ENCODE measurements around the gene PPIG.

The PPIG gene

DNA sequence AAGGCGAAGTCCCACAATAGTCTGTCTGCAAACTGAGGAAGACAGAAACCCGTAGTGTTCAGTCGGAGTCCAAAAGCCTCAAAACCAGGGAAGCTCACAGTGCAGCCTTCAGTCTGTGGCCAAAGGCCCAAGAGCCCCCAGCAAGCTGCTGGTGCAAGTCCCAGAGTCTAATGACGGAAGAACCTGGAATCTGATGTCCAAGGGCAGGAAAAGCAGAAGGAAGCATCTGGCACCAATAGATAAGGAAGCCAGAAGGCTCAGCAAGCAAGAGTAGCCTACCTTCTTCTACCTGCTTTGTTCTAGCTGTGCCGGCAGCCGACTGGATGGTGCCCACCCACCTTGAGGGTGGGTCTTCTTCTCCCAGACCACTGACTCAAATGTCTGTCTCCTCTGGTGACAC is 88.3 kb downstream of the PPIG start:
- no peak for DNase-seq (ENCODE audit: low read depth, low spot score)
- no peak overlapping the region for H3K4me3 ChIP-seq (ENCODE audit: low read depth, low read length)
- ChIA-PET POLR2A (no interaction called here), CTCF (no interaction called here)
- TF ChIP-seq, protein P1, sequence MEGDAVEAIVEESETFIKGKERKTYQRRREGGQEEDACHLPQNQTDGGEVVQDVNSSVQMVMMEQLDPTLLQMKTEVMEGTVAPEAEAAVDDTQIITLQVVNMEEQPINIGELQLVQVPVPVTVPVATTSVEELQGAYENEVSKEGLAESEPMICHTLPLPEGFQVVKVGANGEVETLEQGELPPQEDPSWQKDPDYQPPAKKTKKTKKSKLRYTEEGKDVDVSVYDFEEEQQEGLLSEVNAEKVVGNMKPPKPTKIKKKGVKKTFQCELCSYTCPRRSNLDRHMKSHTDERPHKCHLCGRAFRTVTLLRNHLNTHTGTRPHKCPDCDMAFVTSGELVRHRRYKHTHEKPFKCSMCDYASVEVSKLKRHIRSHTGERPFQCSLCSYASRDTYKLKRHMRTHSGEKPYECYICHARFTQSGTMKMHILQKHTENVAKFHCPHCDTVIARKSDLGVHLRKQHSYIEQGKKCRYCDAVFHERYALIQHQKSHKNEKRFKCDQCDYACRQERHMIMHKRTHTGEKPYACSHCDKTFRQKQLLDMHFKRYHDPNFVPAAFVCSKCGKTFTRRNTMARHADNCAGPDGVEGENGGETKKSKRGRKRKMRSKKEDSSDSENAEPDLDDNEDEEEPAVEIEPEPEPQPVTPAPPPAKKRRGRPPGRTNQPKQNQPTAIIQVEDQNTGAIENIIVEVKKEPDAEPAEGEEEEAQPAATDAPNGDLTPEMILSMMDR (IDR thresholded peaks at IDR 0.05; ENCODE audit: insufficient read depth, low read length, missing control alignments): no peak

GRCh38 chr2:169673106-169673505 is 89.0 kb downstream of the PPIG start:
- ChIA-PET POLR2A (no interaction called here), CTCF (no interaction called here)
- no peak for DNase-seq (ENCODE audit: low read depth, low spot score)
- TF ChIP-seq, protein P1 (IDR thresholded peaks at IDR 0.05; ENCODE audit: insufficient read depth, low read length, missing control alignments): no peak
- H3K4me3 ChIP-seq (ENCODE audit: low read depth, low read length): no peak overlapping the region

GRCh38 chr2:169673921-169674320 is 89.8 kb downstream of the PPIG start:
- no peak overlapping the region for H3K4me3 ChIP-seq (ENCODE audit: low read depth, low read length)
- TF ChIP-seq, protein P1 (IDR thresholded peaks at IDR 0.05; ENCODE audit: insufficient read depth, low read length, missing control alignments): no peak
- DNase-seq (ENCODE audit: low read depth, low spot score): no peak
- ChIA-PET CTCF (interaction anchor here (0.9 kb wide), 1 partner anchor 18 kb away, joined by 3 read pairs; no protein-coding TSS in a partner anchor), POLR2A (interaction anchor here (1.1 kb wide), 1 partner anchor 9 kb away, joined by 3 read pairs; no protein-coding TSS in a partner anchor)

GRCh38 chr2:169676357-169676756 is 92.2 kb downstream of the PPIG start:
- TF ChIP-seq, protein P1 (IDR thresholded peaks at IDR 0.05; ENCODE audit: insufficient read depth, low read length, missing control alignments): no peak
- H3K4me3 ChIP-seq (ENCODE audit: low read depth, low read length): no peak overlapping the region
- CTCF ChIA-PET: no interaction called here
- POLR2A ChIA-PET: no interaction called here
- no peak for DNase-seq (ENCODE audit: low read depth, low spot score)

GRCh38 chr2:169676850-169677249 is 92.7 kb downstream of the PPIG start:
- CTCF ChIA-PET: no interaction called here
- POLR2A ChIA-PET: no interaction called here

GRCh38 chr2:169683054-169683424 is 98.9 kb downstream of the PPIG start:
- ChIA-PET POLR2A (no interaction called here), CTCF (interaction anchor here (1.6 kb wide), 1 partner anchor 8 kb away, joined by 3 read pairs; no protein-coding TSS in a partner anchor)
- TF ChIP-seq, protein P1 (IDR thresholded peaks at IDR 0.05; ENCODE audit: insufficient read depth, low read length, missing control alignments): no peak
- no peak for DNase-seq (ENCODE audit: low read depth, low spot score)
- no peak overlapping the region for H3K4me3 ChIP-seq (ENCODE audit: low read depth, low read length)

More at GRCh38 chr2:169676850-169677249, 92.7 kb downstream of the PPIG start:
- TF ChIP-seq, protein P1 (IDR thresholded peaks at IDR 0.05; ENCODE audit: insufficient read depth, low read length, missing control alignments): no peak
- no peak for DNase-seq (ENCODE audit: low read depth, low spot score)
- no peak overlapping the region for H3K4me3 ChIP-seq (ENCODE audit: low read depth, low read length)
